Upper lobe of right lung (tissue), 1 donor: ENCODE data around the gene PPP6R2. TPM values are rescaled to one million over a fixed set of nuclear protein-coding genes. Genes with fewer than 3 reads are reported as not detected.
A peak's percentile ranks its signal among the peaks of the same experiment; 100 is the strongest.

Source experiments
- ATAC-seq: fragments of 200-7000 bp; cut with Tn5 transposase; one replicate; pipeline ENCODE4 v1.9.1; 2020; ENCODE audit warnings: mild to moderate bottlenecking, moderate library complexity
- DNase-seq: peaks from one replicate; pipeline ENCODE4 v3.0.0-alpha.2; 2020
- H3K27ac ChIP-seq: fragments of 200-600 bp; one replicate; pipeline ENCODE4 v1.8.0; 2022
- H3K27me3 ChIP-seq: fragments of 200-600 bp; one replicate; pipeline ENCODE4 v1.8.0; 2022; ENCODE audit warnings: mild to moderate bottlenecking
- H3K36me3 ChIP-seq: fragments of 200-600 bp; one replicate; pipeline ENCODE4 v1.8.0; 2022
- H3K4me1 ChIP-seq: fragments of 200-600 bp; one replicate; pipeline ENCODE4 v1.8.0; 2022
- H3K4me3 ChIP-seq: fragments of 200-600 bp; one replicate; pipeline ENCODE4 v1.8.0; 2022; ENCODE audit warnings: mild to moderate bottlenecking
- H3K9me3 ChIP-seq: fragments of 200-600 bp; one replicate; pipeline ENCODE4 v1.8.0; 2022
- CTCF ChIP-seq: fragments of 200-600 bp; IDR thresholded peaks from one replicate; pipeline ENCODE4 v1.8.0; 2022; ENCODE audit warnings: antibody characterized with exemption
- intact Hi-C: fragments of 100-400 bp; cut with DNase I; formaldehyde crosslinking; loops from one replicate; pipeline ENCODE4 v1.11.0; 2022
- total RNA-seq: library from RNA; stranded (reverse); fragmentation: NEBNext Ultra II Directional; extraction: Animal tissue kit (Norgen Biotek cat#: 25700); gene quantifications from one replicate; pipeline ENCODE4 v1.2.1, GENCODE V29; 2021
- donor health status: DM: no; HTN: yes; CAD: no; lungs with severe emphysema.

PPP6R2 gene
- total RNA-seq, 1 donor from 2014 or later = 54.0 TPM

GRCh38 chr22:50416996-50417395 is 73.9 kb downstream of the PPP6R2 start:
- no peak overlapping the region for H3K4me3 ChIP-seq
- H3K36me3 ChIP-seq = peaks cover 88% of the 10 kb centered on the region
- H3K9me3 ChIP-seq = no peaks in the 10 kb centered on the region
- peaks cover 4% of the 10 kb centered on the region for H3K4me1 ChIP-seq
- DNase-seq (no peak), ATAC-seq (peak; percentile 58)
- H3K27ac ChIP-seq = no peak overlapping the region
- intact Hi-C loops = no loop called here
- no peaks in the 10 kb centered on the region for H3K27me3 ChIP-seq
- TF ChIP-seq CTCF = no peak

- H3K9me3 ChIP-seq = no peaks in the 10 kb centered on the region
- no peaks in the 10 kb centered on the region for H3K27me3 ChIP-seq
- TF ChIP-seq CTCF = no peak
- H3K36me3 ChIP-seq = peaks cover 94% of the 10 kb centered on the region
- no peaks in the 10 kb centered on the region for H3K4me1 ChIP-seq
- no peak overlapping the region for H3K4me3 ChIP-seq
- ATAC-seq (no peak), DNase-seq (no peak)
- intact Hi-C loops = no loop called here
- H3K27ac ChIP-seq = no peak overlapping the region
Measured at GRCh38 chr22:50417411-50418210, 74.5 kb downstream of the PPP6R2 start.

GRCh38 chr22:50418624-50419023 is 75.5 kb downstream of the PPP6R2 start:
- no peak overlapping the region for H3K27ac ChIP-seq
- no peak for DNase-seq
- H3K4me1 ChIP-seq = no peaks in the 10 kb centered on the region
- H3K36me3 ChIP-seq = peaks cover 99% of the 10 kb centered on the region
- ATAC-seq = no peak
- H3K4me3 ChIP-seq = no peak overlapping the region
- intact Hi-C loops = no loop called here
- H3K27me3 ChIP-seq = no peaks in the 10 kb centered on the region
- H3K9me3 ChIP-seq = no peaks in the 10 kb centered on the region
- no peak for TF ChIP-seq CTCF

GRCh38 chr22:50419116-50419515 is 76.0 kb downstream of the PPP6R2 start:
- intact Hi-C loops = no loop called here
- DNase-seq (no peak), ATAC-seq (no peak)
- Histone ChIP-seq H3K27me3 (no peaks in the 10 kb centered on the region), H3K27ac (no peak overlapping the region), H3K36me3 (peaks cover 99% of the 10 kb centered on the region), H3K4me1 (no peaks in the 10 kb centered on the region), H3K4me3 (no peak overlapping the region), H3K9me3 (no peaks in the 10 kb centered on the region)
- no peak for TF ChIP-seq CTCF

DNA sequence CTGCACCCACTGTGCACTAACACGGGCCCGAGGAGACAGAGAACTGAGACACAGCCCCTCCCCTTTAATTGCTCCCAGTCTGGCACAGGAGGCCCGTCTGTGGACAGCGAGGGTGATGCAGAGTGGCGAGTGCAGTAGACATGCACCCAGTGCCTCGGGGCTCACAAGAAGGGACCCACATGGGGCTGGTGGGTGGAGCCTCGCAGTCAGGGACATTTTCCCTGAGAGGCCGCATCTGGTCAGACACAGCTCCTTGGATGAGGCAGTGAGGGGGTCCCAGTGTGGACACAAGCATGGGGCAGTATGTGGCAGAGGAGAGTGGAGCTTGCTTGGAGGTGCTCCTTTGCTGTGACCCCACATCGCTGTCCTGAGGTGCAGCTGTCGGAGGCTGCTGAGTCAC is 76.9 kb downstream of the PPP6R2 start:
- H3K4me3 ChIP-seq = no peak overlapping the region
- DNase-seq (no peak), ATAC-seq (no peak)
- peaks cover 98% of the 10 kb centered on the region for H3K36me3 ChIP-seq
- no peaks in the 10 kb centered on the region for H3K27me3 ChIP-seq
- intact Hi-C loops = no loop called here
- no peaks in the 10 kb centered on the region for H3K9me3 ChIP-seq
- no peaks in the 10 kb centered on the region for H3K4me1 ChIP-seq
- H3K27ac ChIP-seq = no peak overlapping the region
- TF ChIP-seq CTCF = no peak
